SK-N-SH treated with all-trans-retinoic acid at 6 μM for 48 hours (cell line): Measurements from ENCODE around the gene SFMBT1.

Experiments
- ATAC-seq: fragments of 200-7000 bp; cut with Tn5 transposase; 3 replicates; pipeline ENCODE4 v1.9.1; 2020; ENCODE audit warnings: mild to moderate bottlenecking, moderate library complexity
- BACH2 ChIP-seq: fragments of 250-450 bp; sonication (Bioruptor Pico); IDR thresholded peaks from 2 replicates; pipeline ENCODE4 v1.9.0; 2021; ENCODE audit warnings: mild to moderate bottlenecking, borderline replicate concordance
- CREB5 ChIP-seq: fragments of 250-450 bp; sonication (Bioruptor Pico); IDR thresholded peaks from 2 replicates; pipeline ENCODE4 v1.5.1; 2020; ENCODE audit warnings: low read depth, mild to moderate bottlenecking, moderate library complexity
- CSDC2 ChIP-seq: fragments of 250-450 bp; sonication (Bioruptor Pico); IDR thresholded peaks from 2 replicates; pipeline ENCODE4 v1.5.0; 2020; ENCODE audit warnings: mild to moderate bottlenecking, moderate library complexity
- CSRNP3 ChIP-seq: fragments of 250-450 bp; sonication (Bioruptor Pico); IDR thresholded peaks from 2 replicates; pipeline ENCODE4 v1.5.1; 2021; ENCODE audit warnings: mild to moderate bottlenecking, moderate library complexity
- ESRRG ChIP-seq: fragments of 250-450 bp; sonication (Bioruptor Pico); IDR thresholded peaks from 2 replicates; pipeline ENCODE4 v1.6.1; 2021; ENCODE audit warnings: mild to moderate bottlenecking
- GLIS3 ChIP-seq: fragments of 250-450 bp; sonication (Bioruptor Pico); IDR thresholded peaks from 2 replicates; pipeline ENCODE4 v1.5.0; 2020; ENCODE audit warnings: mild to moderate bottlenecking, moderate library complexity
- ISL1 ChIP-seq: fragments of 250-450 bp; sonication (Bioruptor Pico); IDR thresholded peaks from 2 replicates; pipeline ENCODE4 v2.1.2; 2022; ENCODE audit warnings: mild to moderate bottlenecking, moderate library complexity
- OSR1 ChIP-seq: fragments of 250-450 bp; sonication (Bioruptor Pico); IDR thresholded peaks from 2 replicates; pipeline ENCODE4 v1.8.0; 2022; ENCODE audit warnings: moderate library complexity, mild to moderate bottlenecking, inconsistent platforms
- POU6F1 ChIP-seq: fragments of 250-450 bp; sonication (Bioruptor Pico); IDR thresholded peaks from 2 replicates; pipeline ENCODE4 v1.8.0; 2021; ENCODE audit warnings: low read depth, mild to moderate bottlenecking, moderate library complexity, borderline replicate concordance
- PPARA ChIP-seq: fragments of 250-450 bp; sonication (Bioruptor Pico); IDR thresholded peaks from 2 replicates; pipeline ENCODE4 v1.5.0; 2020; ENCODE audit warnings: mild to moderate bottlenecking, borderline replicate concordance
- RARB ChIP-seq: fragments of 250-450 bp; sonication (Bioruptor Pico); IDR thresholded peaks from 2 replicates; pipeline ENCODE4 v1.8.0; 2021; ENCODE audit warnings: mild to moderate bottlenecking, moderate library complexity
- SNAI2 ChIP-seq: fragments of 250-450 bp; sonication (Bioruptor Pico); IDR thresholded peaks from 2 replicates; pipeline ENCODE4 v1.5.0; 2020; ENCODE audit warnings: mild to moderate bottlenecking, moderate library complexity
- TCF4 ChIP-seq: fragments of 250-450 bp; sonication (Bioruptor Pico); IDR thresholded peaks from 2 replicates; pipeline ENCODE4 v1.8.0; 2021; ENCODE audit warnings: mild to moderate bottlenecking, moderate library complexity, borderline replicate concordance
- TOX ChIP-seq: fragments of 250-450 bp; sonication (Bioruptor Pico); IDR thresholded peaks from 2 replicates; pipeline ENCODE4 v1.8.0; 2021; ENCODE audit warnings: mild to moderate bottlenecking, moderate library complexity, borderline replicate concordance
- TSHZ2 ChIP-seq: fragments of 250-450 bp; sonication (Bioruptor Pico); IDR thresholded peaks from 2 replicates; pipeline ENCODE4 v1.5.0; 2020; ENCODE audit warnings: mild to moderate bottlenecking, moderate library complexity
- ZC3H10 ChIP-seq: fragments of 250-450 bp; sonication (Bioruptor Pico); IDR thresholded peaks from 2 replicates; pipeline ENCODE4 v1.5.1; 2021; ENCODE audit warnings: mild to moderate bottlenecking, moderate library complexity
- ZFP3 ChIP-seq: fragments of 250-450 bp; sonication (Bioruptor Pico); IDR thresholded peaks from 2 replicates; pipeline ENCODE4 v1.5.0; 2020; ENCODE audit warnings: mild to moderate bottlenecking, moderate library complexity
- ZFP30 ChIP-seq: fragments of 450-650 bp; formaldehyde crosslinking; IDR thresholded peaks from 2 replicates; pipeline ENCODE4 v1.5.0; 2022; ENCODE audit warnings: mild to moderate bottlenecking, moderate library complexity
- ZNF565 ChIP-seq: fragments of 450-650 bp; formaldehyde crosslinking; conservative IDR thresholded peaks from 2 replicates; pipeline ENCODE4 v1.5.0; 2020; ENCODE audit warnings: low read depth, mild to moderate bottlenecking, moderate library complexity
- ZNF70 ChIP-seq: fragments of 450-650 bp; formaldehyde crosslinking; IDR thresholded peaks from 2 replicates; pipeline ENCODE4 v1.5.0; 2020; ENCODE audit warnings: mild to moderate bottlenecking, moderate library complexity
- ZNF8 ChIP-seq: fragments of 450-650 bp; formaldehyde crosslinking; IDR thresholded peaks from 2 replicates; pipeline ENCODE4 v1.5.0; 2020; ENCODE audit warnings: mild to moderate bottlenecking, moderate library complexity

The SFMBT1 gene

DNA sequence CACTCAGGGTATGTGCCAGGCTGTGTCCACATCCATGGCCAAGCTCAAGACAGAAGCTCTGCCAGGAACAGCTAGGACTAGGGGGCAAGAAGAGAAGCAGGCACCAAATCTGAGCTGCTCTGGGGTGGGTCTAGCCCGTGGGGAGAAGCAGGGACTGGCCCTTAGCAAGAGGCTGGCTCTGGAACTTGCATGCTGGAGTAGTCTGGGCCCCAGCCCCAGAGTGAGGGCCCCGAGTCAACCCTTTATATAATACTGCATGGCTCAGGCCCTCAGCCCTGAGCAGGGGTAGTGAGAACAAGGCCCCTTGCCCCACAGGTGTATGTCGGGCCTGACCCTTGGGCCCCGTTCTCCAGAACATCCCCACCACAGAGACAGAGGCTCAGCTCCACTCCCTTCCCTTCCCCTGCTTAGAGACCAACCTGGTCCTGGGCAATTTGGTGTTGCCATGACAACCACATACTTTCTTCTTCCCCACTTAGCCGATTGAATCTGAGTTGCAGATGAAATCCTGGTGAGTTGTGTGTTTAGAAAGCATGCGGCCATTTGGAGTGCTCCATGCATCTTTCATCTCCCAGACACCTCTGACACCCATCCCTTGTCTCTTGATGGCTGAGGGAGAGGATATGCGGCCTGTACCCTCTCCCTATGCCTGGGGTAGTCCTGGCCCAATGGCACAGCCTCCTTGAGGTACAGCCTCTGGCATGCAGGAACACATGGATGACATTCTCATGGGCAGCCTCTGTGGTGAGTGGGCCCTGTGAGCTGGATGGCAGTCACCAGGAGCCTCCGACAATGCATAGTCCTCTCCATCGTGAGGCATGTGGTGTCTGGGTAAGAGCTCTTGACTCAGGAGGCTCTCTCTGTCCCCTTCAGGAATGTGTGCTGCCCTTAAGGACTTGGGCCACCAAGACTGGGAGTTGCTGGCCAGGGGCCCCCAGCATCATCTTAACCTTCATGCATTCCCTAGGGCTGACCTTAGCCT, 29.2 kb upstream of the SFMBT1 start:
- TF ChIP-seq TSHZ2 (no peak), CREB5 (no peak), ZFP3 (CRISPR knock-in tag) (no peak), CSRNP3 (CRISPR knock-in tag) (no peak), POU6F1 (CRISPR knock-in tag) (no peak), TCF4 (CRISPR knock-in tag) (no peak), ZNF565 (CRISPR knock-in tag) (no peak), OSR1 (no peak), PPARA (CRISPR knock-in tag) (no peak), ZNF8 (CRISPR knock-in tag) (no peak), ZC3H10 (CRISPR knock-in tag) (no peak), SNAI2 (CRISPR knock-in tag) (no peak), TOX (CRISPR knock-in tag) (no peak), CSDC2 (CRISPR knock-in tag) (no peak), ZFP30 (no peak)
- ATAC-seq = no peak

GRCh38 chr3:53074366-53074696, 28.5 kb upstream of the SFMBT1 start:
- ATAC-seq = no peak
- TF ChIP-seq BACH2 (no peak), ZNF8 (CRISPR knock-in tag) (no peak), SNAI2 (CRISPR knock-in tag) (no peak), ZNF70 (CRISPR knock-in tag) (no peak), POU6F1 (CRISPR knock-in tag) (no peak), PPARA (CRISPR knock-in tag) (no peak)

GRCh38 chr3:53073553-53074365, 27.9 kb upstream of the SFMBT1 start:
- peak; percentile 8; the same call in 2 of the 3 replicates for ATAC-seq
- no peak for TF ChIP-seq ISL1 (CRISPR knock-in tag)
- TF ChIP-seq ZFP30 = no peak
- no peak for TF ChIP-seq GLIS3 (CRISPR knock-in tag)
- no peak for TF ChIP-seq ESRRG
- TF ChIP-seq BACH2 = no peak
- no peak for TF ChIP-seq ZFP3 (CRISPR knock-in tag)
- TF ChIP-seq RARB (CRISPR knock-in tag) = no peak
- TF ChIP-seq TSHZ2 = no peak
